ENCODE measurements around the gene ZNF787.
"Not testable (repeated sequence)": the region's sequence is repeated elsewhere in the genome, so short reads cannot be mapped to it uniquely, and the experiment has no call there.

ZNF787 gene

DNA sequence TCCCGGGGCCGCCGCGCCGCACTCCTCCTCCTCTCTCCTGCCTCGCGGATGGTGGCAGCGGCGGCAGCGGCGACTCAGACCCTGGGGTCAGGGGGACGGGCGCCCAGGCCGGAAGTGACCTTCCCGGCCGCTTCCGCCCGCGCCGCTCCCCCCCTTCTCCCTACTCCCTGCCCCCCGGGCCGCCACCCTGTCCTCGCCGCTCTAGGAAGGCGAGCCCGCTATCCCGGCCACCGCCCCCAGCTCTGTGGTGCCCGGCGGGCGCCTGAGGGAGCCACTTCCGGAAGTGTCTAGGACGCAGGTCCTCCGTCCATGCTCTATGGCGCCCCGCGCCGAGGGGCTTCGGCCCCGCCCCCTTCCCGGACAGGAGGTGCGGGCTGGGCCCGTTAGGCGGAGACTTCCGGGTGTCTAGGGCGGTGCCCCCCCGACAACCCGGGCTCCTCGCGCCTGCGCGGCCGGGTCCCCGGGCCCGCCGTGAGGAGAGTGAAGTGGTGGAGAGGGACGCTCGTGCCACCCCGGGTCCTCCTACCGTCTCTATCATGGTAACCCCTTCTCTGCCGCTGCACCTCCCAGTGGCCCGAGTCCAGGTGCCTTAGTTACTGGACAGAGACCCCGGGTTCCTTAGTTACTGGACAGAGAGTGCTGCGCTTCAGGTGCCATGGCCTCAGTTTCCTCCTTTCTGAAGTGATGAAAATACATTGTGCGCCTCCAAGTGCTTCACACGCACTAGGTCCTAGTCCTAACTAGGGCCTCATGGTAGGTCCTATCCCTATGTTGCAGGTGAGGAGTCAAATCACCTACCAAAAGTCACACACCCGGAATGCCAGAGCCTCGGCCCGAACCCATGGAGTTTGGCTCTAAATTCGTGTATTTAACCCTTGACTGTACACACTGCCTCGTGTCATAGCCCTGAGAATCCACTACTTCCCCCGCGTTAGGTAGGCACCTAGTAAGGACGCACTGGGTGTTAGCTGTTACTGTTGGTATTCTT, at the start of gene ZNF787:
Gene ZNF787, minus strand, starts transcription at position 116 of the 988 bp plus-strand sequence. CDS start 18,078 bp downstream, outside the sequence.
- DNase-seq (ENCODE audit: low read depth), result peak; percentile 96

DNA sequence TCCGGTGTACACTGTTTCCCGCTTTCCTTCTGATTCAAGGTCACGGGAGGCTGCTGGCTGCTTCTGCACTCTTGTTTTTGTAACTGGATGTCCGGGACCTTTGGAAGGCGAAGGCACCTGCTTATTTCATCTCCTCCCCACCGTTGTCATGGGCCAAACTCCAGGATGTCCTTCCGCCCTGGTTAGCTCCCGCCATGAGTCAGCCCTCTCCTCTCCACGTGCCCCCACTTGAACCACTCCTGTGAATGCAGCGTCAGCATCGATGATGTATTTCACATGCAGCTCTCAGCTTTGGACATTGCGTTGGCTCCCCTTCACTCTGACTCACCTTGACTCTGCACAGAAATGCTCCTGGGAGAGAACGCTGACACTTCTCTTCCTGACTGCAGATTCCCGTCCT, 49.2 kb upstream of the ZNF787 start:
- peak; percentile 52 for DNase-seq (ENCODE audit: low read depth)

DNA sequence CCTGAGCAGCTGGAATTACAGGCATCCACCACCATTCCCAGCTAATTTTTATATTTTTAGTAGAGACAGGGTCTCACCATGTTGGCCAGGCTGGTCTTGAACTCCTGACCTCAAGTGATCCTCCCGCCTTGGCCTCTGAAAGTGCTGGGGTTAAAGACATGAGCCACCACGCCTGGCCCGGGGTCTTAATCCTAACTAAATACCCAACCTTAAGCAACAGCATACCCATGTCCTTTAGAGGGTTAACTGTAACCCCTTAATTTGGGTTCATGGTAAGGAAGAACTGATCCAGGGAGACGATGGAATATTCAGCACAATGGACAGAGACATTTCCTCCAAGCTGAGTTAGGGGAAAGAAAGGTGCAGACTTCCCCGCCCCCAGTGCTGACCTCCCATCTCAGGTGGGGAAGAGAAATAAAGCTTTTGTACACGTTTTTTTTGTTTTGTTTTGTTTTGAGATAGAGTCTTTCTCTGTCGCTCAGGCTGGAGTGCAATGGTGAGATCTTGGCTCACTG, 46.0 kb upstream of the ZNF787 start:
- DNase-seq (ENCODE audit: low read depth), result no peak

DNA sequence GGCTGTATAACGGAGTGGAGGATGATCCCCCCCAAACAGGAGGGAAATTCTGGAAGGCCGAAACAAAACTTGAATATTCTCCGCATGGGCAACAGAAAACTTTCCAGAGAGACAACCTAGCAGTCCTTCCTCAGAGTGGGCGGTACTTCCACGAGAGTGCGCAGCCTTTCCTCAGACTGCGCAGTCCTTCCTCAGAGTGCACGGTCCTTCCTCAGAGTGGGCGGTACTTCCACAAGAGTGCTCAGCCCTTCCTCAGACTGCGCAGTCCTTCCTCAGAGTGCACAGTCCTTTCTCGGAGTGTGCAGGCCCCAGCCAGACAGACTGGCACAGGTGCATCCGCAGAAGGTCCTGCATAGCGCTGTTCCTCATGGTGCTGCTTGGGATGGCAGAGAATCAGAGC, 42.0 kb upstream of the ZNF787 start:
- no peak for DNase-seq (ENCODE audit: low read depth)

DNA sequence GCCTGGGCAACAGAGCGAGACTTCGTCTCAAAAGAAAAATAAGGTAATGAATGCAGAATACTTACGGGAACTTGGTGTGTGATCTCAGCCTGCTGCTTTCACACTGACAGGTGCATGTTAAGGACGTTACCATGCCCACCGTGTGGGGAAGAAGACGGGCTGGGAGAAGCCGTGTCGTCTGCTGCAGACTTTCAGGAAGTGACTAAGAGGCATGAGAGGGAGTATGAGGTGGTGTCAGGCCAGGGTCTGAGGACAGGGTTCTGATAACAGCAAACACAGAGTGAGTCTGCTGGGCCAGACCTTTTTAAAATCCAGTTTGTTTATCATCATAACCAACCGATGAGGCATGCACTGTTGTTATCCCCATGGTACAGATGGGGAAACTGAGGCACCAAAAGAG, 41.2 kb upstream of the ZNF787 start:
- peak; percentile 64 for DNase-seq (ENCODE audit: low read depth)

DNA sequence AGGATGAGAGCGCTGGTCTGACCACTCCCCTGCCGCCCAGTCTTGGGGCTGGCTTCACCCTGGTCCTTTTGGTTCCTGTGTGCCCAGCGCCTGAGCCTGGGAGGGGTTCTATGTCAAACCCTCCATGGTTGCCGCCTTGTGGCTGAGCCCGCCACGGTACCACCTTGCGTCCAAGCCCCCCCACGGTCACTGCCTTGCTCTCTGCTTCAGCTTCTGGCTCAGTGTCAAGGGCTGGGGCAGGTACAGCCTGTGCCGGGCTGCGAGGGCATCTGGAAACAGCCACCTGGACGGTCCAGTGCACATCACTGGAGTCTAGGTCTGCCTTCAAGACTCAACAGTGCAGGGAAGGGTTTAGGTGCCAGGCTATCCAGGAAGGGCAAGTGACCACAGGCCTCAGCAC, 40.4 kb upstream of the ZNF787 start:
- DNase-seq (ENCODE audit: low read depth), result no peak

DNA sequence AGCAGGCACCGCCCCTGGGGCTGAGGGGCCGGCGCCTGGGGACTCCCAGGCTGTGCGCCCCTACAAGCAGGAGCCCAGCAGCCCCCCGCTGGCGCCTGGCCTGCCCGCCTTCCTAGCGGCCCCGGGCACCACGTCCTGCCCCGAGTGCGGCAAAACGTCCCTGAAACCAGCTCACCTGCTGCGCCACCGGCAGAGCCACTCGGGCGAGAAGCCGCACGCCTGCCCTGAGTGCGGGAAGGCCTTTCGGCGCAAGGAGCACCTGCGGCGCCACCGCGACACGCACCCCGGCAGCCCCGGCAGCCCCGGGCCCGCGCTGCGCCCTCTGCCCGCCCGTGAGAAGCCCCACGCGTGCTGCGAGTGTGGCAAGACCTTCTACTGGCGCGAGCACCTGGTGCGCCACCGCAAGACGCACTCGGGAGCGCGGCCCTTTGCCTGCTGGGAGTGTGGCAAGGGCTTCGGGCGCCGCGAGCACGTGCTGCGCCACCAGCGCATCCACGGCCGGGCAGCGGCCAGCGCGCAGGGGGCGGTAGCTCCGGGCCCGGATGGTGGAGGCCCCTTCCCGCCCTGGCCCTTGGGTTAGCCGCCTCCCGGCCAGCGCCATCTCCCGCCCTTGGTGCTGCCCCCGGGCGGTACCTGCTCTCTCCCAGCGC, 38.7 kb upstream of the ZNF787 start:
- DNase-seq (ENCODE audit: low read depth), result no peak

DNA sequence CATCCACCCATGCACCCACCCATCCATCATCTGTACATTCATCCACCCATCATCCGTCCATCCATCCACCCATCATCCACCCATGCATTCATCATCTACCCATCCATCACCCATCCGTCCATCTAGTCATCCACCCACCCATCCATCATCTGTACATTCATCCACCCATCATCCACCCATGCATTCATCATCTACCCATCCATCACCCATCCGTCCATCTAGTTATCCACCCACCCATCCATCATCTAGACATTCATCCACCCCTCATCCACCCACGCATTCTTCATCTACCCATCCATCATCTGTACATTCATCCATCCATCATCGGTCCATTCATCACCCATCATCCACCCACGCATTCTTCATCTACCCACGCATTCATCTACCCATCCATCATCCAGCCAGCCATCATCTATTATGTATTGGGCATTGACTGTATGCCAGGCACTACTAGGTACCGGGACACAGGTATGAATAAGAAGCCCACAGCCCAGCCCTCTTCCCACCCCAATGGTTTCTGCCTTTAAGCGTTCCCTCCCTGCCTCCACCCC, 38.0 kb upstream of the ZNF787 start:
- no peak for DNase-seq (ENCODE audit: low read depth)

DNA sequence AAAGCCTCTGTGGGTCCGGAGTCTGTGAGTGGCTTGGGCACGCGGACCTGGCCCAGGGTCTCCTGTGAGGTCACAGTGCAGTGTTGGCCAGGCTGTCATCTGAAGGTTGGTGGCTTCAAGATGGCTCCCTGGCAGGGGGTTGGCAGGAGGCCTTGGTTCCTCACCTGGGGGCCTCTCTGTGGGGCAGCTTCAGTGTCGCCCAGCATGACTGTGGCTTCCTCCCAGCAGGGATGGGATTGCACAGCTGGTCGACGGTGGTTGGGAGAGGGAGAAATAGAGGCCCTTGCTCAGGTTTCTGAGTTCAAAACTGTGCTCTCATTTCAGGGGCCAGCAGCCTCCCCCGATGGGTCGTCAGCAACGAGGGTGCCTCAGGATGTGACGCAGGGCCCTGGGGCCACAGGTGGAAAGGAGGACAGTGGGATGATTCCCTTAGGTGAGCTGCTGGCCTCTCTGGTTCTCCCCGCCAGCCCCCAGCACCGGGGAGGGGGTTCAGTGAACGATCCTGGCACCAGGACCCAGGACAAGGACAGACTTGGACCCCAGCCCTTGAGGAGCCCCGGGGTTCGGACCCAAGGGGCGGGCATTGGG, 37.2 kb upstream of the ZNF787 start:
- no peak for DNase-seq (ENCODE audit: low read depth)

DNA sequence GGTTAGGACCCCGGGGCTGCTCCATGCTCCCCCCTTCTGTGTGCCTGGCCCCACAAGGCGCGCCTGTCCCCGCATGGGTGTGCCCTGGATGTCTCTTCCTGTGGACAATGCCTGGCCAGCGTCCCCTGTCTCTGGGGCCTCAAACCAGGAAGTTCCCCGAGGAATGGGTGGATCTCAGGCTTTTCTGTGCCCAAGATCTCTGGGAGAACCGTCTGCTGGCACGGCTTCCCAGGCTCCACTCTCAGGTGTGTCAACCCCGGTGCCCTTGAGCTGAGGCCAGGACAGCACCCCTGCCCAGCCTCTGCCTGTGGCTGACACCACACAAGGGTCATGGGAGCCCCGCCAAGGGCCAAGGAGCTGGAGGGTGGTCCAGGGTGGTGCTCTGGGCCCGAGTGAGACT, 35.7 kb upstream of the ZNF787 start:
- DNase-seq (ENCODE audit: low read depth), result no peak

DNA sequence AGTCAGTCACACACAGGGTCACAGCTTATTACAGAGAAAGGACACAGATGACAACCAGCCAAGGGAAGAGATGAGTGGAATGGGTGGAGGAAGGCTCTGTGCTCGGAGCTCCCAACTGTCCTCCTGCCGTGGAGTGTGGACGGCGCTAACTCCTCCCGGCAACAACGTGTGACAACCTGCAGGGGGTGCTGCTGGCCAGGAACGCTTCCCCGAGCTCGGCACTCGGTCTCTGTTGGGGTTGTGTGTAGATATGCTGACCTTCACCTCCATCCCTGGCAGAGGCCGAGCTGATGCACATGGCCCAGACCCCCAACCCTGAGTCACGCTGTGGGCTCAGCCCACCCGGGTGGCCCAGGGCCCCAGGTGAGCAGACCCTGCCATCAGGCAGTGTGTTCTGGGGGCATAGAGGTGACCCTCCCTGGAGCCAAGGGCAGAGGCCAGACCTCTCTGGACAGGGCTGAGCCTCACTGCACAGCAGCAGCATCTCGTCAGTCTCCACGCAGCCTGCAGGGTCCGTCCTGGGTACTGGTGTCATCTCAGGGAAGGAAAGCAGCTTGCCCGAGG, 34.1 kb upstream of the ZNF787 start:
- DNase-seq (ENCODE audit: low read depth), result no peak

DNA sequence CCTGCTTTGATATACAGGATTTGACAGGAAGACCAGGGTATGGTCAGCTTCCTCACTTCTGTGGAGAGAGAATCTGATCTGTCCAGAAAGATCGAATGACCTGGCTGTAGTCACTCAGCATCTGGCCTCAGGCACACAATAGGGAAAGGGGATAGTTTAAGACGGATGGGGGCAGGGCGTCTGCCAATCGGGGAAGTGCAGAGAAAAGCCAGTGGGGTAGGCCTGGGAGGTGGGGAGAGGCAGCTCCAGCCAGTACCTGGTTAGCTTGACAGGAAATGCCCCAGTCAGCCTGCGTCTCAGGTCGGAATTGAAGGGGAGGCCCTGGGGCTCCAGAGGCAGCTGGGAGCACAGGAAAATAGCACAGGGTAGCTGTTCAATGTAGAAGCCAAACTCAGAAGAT, 32.4 kb upstream of the ZNF787 start:
- DNase-seq (ENCODE audit: low read depth), result no peak

DNA sequence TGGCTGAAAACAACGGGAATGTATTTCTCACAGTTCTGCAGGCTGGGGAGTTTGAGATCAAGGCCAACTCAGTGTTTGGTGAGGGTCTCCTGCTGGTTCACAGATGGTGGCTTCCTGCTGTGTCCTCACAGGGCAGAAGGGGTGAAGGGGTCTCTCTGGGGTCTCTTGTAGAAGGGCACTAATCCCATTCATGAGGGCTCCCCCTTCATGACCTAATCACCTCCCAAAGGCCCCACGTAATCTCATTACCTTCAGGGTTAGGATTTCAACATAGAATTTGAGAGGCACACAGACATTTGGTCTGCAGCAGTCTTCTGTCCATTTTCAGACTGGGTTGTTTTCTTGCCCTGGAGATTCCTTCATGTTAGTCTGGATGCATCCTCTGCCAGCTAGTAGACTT, 31.5 kb upstream of the ZNF787 start:
- DNase-seq (ENCODE audit: low read depth), result no peak

DNA sequence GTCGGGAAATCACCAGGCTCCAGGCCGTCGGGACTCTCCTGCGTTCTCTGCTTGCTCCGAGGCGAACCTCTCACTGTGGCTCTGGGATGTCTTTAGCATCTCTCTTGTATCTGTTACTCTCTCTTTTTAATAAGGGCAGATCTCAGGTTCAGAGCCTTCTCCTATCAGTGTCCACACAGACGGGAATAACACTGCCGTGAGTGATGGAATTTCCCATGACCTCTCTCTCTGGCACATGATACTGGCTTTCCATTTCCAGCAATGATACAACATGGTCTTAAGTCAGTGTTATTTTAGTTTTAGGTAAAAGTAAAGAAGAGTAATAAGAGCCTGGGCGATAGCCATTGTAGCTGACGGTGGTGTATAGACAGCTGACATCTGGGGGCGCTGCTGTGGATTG, 29.3 kb upstream of the ZNF787 start:
- DNase-seq (ENCODE audit: low read depth), result no peak

DNA sequence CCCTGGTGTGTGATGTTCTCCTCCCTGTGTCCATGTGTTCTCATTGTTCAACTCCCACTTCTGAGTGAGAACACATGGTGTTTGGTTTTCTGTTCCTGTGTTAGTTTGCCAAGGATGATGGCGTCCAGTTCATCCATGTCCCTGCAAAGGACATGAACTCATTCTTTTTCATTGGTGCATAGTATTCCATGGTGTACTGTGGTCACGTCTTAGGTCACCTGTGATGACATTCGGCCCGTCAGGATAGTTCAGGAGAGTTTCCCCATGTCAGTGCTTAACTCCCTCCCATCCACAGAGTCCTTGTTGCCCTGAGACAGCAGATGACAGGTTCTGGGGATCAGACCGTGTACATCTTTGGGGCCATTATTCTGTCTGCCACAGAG, 28.6 kb upstream of the ZNF787 start:
- DNase-seq (ENCODE audit: low read depth), result no peak

DNA sequence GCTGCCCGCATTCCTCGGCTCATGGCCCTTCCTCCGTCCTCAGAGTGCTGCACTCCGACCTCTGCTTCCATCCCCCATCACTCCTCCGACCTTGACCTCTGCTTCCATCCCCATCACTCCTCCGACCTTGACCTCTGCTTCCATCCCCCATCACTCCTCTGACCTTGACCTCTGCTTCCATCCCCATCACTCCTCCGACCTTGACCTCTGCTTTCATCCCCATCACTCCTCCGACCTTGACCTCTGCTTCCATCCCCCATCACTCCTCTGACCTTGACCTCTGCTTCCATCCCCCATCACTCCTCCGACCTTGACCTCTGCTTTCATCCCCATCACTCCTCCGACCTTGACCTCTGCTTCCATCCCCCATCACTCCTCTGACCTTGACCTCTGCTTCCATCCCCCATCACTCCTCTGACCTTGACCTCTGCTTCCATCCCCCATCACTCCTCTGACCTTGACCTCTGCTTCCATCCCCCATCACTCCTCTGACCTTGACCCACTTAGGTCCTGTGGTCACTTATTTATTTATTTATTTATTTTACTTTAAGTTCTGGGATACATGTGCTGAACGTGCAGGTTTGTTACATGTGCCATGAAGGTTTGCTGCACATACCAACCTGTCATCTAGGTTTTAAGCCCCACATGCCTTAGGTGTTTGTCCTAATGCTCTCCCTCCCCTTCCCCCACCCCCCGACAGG, 28.0 kb upstream of the ZNF787 start:
- not testable (repeated sequence) for DNase-seq (ENCODE audit: low read depth)

DNA sequence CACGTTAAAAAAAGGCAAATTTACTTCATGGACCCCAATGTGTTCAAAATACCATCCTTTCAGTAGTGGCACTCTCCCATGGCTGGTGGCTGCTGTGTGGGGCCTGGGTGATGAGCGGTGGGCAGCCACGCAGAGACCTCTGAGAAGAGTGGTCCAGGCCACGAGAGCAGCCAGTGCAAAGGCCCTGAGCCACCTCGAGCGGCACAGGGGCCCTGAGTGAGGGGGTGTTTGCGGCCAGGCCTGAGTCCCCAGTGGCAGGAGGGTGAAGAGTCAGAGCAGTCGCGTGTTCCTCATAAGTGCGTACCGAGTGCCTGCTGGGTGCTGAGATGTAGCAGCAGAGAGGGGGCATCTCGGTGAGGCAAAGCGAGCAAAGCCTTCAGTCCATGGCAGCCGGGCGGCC, 27.0 kb upstream of the ZNF787 start:
- DNase-seq (ENCODE audit: low read depth), result no peak

DNA sequence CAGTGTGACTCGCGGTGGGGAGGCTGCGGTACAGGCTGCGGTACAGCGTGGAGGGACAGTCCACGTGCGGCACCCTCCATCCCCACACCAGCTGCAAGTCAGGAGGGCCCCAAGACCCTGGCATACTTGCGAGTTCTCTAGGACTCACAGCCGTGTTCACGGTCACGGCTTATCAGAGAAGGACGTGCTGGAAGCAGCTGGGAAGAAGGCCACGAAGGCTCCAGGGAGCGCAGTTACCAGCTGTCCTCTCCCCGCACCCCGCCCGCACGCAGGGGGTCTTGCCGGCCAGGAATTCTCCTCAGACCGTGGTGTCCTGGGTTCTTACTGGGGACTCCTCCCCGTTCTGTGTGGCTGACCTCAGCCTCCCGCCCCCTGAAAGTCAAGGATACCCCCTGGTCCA, 26.2 kb upstream of the ZNF787 start:
- no peak for DNase-seq (ENCODE audit: low read depth)

DNA sequence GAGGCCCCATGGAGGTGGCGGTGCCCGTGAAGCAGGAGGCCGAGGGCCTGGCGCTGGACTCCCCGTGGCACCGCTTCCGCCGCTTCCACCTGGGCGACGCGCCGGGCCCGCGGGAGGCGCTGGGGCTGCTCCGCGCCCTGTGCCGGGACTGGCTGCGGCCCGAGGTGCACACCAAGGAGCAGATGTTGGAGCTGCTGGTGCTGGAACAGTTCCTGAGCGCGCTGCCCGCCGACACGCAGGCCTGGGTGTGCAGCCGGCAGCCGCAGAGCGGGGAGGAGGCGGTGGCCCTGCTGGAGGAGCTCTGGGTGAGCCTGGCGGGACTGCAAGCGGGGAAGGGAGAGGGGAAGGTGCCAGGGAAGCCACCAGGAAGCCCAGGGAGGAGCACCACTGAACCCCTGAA, 25.8 kb upstream of the ZNF787 start:
- DNase-seq (ENCODE audit: low read depth), result no peak

DNA sequence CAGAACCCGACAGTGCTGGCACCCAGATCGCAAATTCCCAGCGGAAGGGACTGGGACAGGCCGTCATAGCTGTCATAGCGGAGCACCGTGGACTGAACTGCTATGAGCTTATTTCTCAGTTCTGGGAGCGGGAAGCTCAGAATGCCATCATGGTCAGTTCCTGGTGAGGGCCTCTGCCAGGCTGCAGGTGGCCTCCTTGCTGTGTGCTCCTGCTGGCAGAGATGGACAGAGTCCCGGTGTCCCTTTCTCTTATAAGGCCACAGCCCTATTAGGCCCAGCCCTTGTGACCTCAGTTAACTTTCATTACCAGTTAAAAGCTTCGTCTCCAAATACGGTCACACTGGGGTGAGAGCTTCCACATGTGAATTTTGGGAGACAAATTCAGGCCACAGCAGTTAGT, 24.6 kb upstream of the ZNF787 start:
- DNase-seq (ENCODE audit: low read depth), result no peak

DNA sequence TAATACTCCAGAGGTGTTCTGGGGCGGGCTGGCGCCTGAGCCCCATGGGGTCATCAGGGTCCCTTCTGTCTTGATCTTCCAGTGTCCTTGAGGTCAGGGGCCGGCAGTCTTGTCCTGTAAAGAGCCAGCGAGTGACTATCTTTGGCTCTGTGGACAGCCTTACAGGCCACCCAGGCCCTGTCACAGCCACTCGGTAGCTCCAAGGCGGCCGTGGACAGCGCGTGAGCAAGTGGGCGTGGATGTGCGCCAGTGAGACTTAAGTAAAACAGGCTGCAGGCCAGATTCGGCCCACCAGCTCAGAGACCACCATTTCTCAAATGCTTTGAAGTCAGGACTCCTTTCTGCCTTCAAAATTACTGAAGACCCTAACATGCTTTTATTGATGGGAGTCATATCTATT, 23.7 kb upstream of the ZNF787 start:
- DNase-seq (ENCODE audit: low read depth), result no peak

DNA sequence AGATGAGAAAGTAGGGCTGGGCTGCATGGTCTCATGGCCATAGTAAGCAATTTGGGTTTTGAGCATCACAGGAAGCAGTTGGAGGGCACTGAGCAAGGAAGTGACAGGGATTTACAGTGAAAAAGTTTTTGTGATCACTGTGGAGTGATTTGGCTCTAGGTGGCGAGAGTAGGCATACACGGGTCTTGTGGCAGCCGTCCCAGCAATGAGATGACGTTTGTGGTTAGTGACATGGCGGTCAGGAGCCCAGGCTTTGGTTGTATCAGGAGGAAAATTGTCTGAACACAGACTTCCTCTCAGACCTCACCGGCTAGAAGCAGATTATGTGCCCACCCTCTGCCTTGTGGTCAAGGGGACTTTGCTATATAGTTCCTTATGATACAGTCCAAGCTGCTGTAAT, 23.3 kb upstream of the ZNF787 start:
- no peak for DNase-seq (ENCODE audit: low read depth)
